AG10803 (cell line): Measurements from ENCODE around the gene GRID1.

ENCODE experiments used
- DNase-seq: peaks from one replicate; pipeline ENCODE4 v3.0.0; 2010; ENCODE audit warnings: low read depth
- H3K4me3 ChIP-seq: 2 replicates; pipeline ENCODE4 v1.5.1; 2011; ENCODE audit warnings: mild to moderate bottlenecking, low read length, control low read depth
- TF ChIP-seq, protein P1 (sequence below): conservative IDR thresholded peaks from 2 replicates; pipeline ENCODE4 v1.5.1; 2011; ENCODE audit warnings: mild to moderate bottlenecking, low read length, control low read depth, inconsistent platforms

The GRID1 gene

DNA sequence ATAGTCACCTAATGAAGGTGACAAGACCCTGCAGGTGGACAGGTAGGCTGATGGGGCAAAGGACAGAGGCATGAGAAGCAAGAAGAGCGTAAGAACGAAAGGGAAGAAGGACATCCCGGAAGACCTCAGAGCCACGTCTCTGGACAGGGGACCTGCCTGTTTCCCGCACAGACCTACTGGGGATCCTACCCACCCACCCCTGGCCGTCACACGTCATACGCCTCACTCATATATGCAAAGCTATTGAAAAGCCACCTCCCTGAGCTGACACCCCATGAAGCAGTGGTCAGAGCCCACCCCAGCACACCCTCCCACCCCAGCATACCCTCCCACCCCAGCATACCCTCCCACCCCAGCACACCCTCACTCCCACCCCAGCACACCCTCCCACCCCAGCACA, 140.6 kb downstream of the GRID1 start:
- TF ChIP-seq, protein P1, sequence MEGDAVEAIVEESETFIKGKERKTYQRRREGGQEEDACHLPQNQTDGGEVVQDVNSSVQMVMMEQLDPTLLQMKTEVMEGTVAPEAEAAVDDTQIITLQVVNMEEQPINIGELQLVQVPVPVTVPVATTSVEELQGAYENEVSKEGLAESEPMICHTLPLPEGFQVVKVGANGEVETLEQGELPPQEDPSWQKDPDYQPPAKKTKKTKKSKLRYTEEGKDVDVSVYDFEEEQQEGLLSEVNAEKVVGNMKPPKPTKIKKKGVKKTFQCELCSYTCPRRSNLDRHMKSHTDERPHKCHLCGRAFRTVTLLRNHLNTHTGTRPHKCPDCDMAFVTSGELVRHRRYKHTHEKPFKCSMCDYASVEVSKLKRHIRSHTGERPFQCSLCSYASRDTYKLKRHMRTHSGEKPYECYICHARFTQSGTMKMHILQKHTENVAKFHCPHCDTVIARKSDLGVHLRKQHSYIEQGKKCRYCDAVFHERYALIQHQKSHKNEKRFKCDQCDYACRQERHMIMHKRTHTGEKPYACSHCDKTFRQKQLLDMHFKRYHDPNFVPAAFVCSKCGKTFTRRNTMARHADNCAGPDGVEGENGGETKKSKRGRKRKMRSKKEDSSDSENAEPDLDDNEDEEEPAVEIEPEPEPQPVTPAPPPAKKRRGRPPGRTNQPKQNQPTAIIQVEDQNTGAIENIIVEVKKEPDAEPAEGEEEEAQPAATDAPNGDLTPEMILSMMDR, result no peak
- DNase-seq, result no peak
- H3K4me3 ChIP-seq, result no peak overlapping the region

DNA sequence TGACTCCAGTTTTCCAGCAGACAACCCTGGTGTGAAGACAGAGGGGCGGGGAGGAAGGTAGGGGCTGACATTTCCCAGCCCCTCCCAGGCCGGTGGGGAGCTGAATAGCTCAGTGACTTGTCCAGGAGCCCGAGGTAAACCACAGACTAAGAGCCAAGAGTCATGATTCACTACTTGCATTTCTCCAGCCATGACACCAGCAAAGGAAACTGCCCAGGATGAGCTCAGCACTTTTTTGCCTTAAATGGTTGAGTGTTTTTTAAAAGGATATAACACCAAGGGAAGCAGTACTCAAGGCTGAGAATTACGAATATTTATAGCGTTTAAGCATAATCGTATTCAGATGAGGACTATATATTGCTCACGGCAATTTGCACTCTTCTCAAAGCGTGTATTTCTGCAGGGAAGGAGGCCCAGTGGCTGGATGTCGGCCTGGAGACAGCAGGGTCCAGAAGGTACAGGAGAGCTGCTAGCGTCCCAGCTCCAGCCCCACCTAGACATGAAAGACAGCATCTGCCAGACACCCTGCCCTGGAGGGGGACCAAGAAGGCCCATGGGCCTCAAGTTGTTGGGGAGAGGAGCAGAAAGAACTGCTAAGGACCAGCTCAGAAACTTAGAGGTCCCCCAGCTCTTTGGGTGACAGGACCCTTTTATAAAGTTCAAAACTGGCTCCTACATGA, 141.4 kb downstream of the GRID1 start:
- peak; percentile 73 for DNase-seq
- TF ChIP-seq, protein P1, result no peak
- no peak overlapping the region for H3K4me3 ChIP-seq

DNA sequence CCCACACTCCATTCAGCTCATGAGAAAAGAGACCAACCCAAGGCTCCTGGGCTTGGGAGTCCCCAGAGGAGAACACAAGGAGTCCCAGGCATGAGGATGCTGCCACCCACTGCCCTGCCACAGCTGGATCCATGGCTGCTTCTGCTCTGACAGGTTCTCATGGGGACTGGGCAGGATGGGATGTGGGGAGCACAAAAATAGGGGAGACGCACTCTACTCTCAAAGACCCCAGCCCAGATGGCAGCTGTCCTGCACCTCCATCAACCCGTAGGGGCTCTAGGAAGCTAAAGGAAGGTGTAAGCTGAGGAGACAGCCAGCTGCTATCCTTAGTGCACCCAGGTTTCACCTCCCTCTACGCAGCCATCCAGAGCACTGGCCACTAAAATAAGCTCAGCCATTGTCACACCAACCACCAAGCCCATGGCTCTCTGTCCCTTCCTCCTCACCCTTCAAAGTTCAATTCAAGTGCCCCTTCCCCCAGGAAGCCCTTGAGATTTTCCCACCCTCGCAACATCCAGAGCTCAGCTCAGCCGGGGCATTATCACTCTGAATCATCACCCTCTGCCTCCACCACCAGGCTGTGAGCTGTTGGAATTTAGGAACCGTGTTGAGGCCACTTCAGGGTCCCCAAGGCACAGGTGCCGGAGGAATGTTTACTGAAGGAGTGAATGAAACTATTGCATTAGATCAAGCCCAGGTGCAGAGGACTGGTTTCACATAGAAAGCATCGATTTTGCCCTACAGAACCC, 142.1 kb downstream of the GRID1 start:
- H3K4me3 ChIP-seq, result no peak overlapping the region
- no peak for DNase-seq
- TF ChIP-seq, protein P1, result no peak

DNA sequence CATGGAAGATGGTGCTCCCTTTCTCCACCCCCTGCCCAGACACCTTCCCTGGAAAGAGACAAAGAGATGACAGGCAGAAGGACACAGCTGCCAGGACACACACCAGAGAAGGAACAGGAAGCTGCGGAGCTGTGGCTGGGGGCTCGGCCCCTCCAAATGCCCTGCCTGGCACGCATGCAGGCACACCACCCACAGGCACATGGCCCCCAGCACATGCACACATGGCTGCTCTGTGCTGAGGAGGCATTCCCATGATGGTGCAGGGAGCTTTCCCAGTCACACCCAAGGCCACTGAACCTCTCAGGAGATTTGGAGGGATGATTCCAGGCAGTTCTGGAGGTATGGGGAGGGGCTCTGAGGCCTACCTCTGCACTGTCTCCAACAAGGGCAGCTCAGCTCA, 143.3 kb downstream of the GRID1 start:
- TF ChIP-seq, protein P1, result no peak
- H3K4me3 ChIP-seq, result no peak overlapping the region

DNA sequence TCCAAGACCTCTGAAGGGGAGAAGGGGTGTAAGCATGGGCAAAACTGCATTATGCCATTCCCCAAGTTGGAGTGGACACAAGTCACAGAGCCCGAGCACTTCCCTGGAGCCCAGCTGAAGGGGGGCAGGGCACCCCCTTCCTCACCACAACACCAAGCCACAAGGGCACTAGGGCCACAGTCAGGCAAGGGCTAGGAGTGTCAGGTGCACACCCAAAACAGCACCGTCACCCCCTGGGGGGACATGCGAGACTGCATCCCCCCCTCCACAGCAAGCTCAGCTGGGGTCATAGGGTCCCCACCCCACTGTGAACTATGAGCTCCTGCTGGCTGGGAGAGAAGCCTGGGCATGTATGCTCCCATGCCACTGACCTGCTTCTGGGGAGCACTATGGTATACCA, 143.9 kb downstream of the GRID1 start:
- no peak for DNase-seq
- H3K4me3 ChIP-seq, result no peak overlapping the region
- TF ChIP-seq, protein P1, result no peak

More for the DNA sequence above, 143.3 kb downstream of the GRID1 start:
- no peak for DNase-seq

DNA sequence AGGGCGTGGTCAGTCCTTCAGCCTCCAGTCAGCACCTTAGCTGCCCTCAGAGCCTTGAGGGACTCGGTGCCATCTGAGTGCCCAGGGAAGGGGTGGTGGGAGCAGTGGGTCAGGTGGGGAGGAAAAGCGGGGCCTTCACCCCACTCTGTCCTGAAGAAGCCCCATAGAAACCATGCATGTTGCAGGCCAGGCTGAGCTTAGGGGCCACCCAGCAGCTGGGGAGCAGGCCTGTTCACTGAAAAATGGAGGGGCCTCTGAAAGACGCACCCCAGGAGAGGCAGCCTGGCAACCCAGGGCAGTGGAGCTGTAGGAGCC, 144.3 kb downstream of the GRID1 start:
- H3K4me3 ChIP-seq, result no peak overlapping the region
- no peak for DNase-seq
- TF ChIP-seq, protein P1, result no peak
